Lower lobe of right lung (tissue), 2 donors: Measurements from ENCODE around the gene C20orf202. TPM values are rescaled to one million over a fixed set of nuclear protein-coding genes. Genes with fewer than 3 reads are reported as not detected.
"Not testable (repeated sequence)": the region's sequence is repeated elsewhere in the genome, so short reads cannot be mapped to it uniquely, and the experiment has no call there.

ENCODE experiments used
- ATAC-seq, 2 donors: fragments of 200-7000 bp; cut with Tn5 transposase; one replicate each; pipeline ENCODE4 v1.9.1; 2020 to 2022; ENCODE audit warnings: mild to moderate bottlenecking in 2 of 2, moderate library complexity in 2 of 2
- DNase-seq: peaks from one replicate; pipeline ENCODE4 v3.0.0-alpha.2; 2020
- H3K27ac ChIP-seq: fragments of 200-600 bp; one replicate; pipeline ENCODE4 v1.8.0; 2022
- H3K27me3 ChIP-seq: fragments of 200-600 bp; one replicate; pipeline ENCODE4 v1.8.0; 2022; ENCODE audit warnings: low read depth
- H3K36me3 ChIP-seq: fragments of 200-600 bp; one replicate; pipeline ENCODE4 v1.8.0; 2022; ENCODE audit warnings: mild to moderate bottlenecking
- H3K4me1 ChIP-seq: fragments of 200-600 bp; one replicate; pipeline ENCODE4 v1.8.0; 2022
- H3K4me3 ChIP-seq: fragments of 200-600 bp; one replicate; pipeline ENCODE4 v1.8.0; 2022; ENCODE audit warnings: mild to moderate bottlenecking
- H3K9me3 ChIP-seq: fragments of 200-600 bp; one replicate; pipeline ENCODE4 v1.8.0; 2022
- CTCF ChIP-seq: fragments of 200-600 bp; IDR thresholded peaks from one replicate; pipeline ENCODE4 v1.8.0; 2022; ENCODE audit warnings: antibody characterized with exemption, mild to moderate bottlenecking
- intact Hi-C: fragments of 100-400 bp; cut with DNase I; formaldehyde crosslinking; loops from one replicate; pipeline ENCODE4 v1.11.0; 2022
- total RNA-seq: library from RNA; stranded (reverse); fragmentation: NEBNext Ultra II Directional; extraction: Animal tissue kit (Norgen Biotek cat#: 25700); gene quantifications from one replicate; pipeline ENCODE4 v1.2.1, GENCODE V29; 2021
- donor health status: DM: no; HTN: yes; CAD: no; lungs with severe emphysema.

The C20orf202 gene
- total RNA-seq, 1 donor from 2014 or later, result 2.1 TPM

DNA sequence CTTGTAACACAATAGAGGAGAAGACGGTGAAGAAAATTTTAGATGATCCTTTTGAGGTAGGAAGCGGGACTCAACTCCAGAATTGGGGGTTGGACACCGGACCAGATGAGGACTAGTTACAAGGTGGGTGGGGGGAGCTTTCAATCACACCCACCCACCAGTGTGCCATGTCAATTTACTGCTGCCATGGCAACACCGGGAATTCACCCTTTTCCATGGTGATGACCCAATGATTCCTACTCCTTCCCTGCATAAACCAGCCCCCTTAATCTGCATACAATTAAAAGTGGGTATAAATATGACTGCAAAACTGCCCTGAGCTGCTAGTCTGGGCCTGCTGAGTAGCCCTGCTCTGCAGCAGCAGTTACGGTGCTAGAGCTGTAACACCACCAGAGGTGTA, 37.3 kb downstream of the C20orf202 start:
- TF ChIP-seq CTCF, result no peak
- no peaks in the 10 kb centered on the region for H3K9me3 ChIP-seq
- no peak for ATAC-seq

GRCh38 chr20:1241456-1241855, 38.2 kb downstream of the C20orf202 start:
- Histone ChIP-seq H3K4me1 (no peaks in the 10 kb centered on the region), H3K27me3 (peaks cover 4% of the 10 kb centered on the region), H3K4me3 (no peak overlapping the region), H3K36me3 (no peaks in the 10 kb centered on the region), H3K27ac (no peak overlapping the region), H3K9me3 (no peaks in the 10 kb centered on the region)
- DNase-seq (no peak), ATAC-seq (no peak)
- TF ChIP-seq CTCF, result no peak
- intact Hi-C loops, result no loop called here

More for the DNA sequence above, 37.3 kb downstream of the C20orf202 start:
- H3K4me3 ChIP-seq, result no peak overlapping the region
- H3K4me1 ChIP-seq, result no peaks in the 10 kb centered on the region
- intact Hi-C loops, result no loop called here
- no peak for DNase-seq
- H3K36me3 ChIP-seq, result no peaks in the 10 kb centered on the region
- H3K27ac ChIP-seq, result no peak overlapping the region
- H3K27me3 ChIP-seq, result peaks cover 4% of the 10 kb centered on the region

GRCh38 chr20:1242099-1242498, 38.8 kb downstream of the C20orf202 start:
- Histone ChIP-seq H3K4me1 (no peaks in the 10 kb centered on the region), H3K27me3 (peaks cover 4% of the 10 kb centered on the region), H3K36me3 (no peaks in the 10 kb centered on the region), H3K4me3 (no peak overlapping the region), H3K27ac (no peak overlapping the region), H3K9me3 (no peaks in the 10 kb centered on the region)
- TF ChIP-seq CTCF, result no peak
- DNase-seq (no peak), ATAC-seq (no peak)
- intact Hi-C loops, result no loop called here

DNA sequence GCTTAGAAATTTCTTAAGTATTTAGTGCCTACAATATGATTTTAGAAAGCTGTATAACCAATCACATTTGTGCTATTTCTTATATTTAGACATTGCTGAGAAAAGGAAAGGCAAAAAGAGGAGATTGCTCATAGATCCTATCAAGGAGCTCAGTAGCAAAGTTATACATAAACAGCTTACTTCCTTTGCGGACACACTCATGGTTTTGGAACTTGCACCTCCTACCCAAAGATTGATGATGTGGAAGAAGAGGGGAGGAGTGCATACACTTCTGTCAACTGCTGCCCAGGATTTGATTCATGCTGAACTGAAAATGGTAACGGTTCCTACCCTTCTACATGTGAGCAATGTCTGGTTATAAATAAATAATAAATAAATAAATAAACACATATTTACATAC, 39.3 kb downstream of the C20orf202 start:
- no peaks in the 10 kb centered on the region for H3K4me1 ChIP-seq
- no peaks in the 10 kb centered on the region for H3K36me3 ChIP-seq
- DNase-seq (no peak), ATAC-seq (no peak)
- H3K9me3 ChIP-seq, result no peaks in the 10 kb centered on the region
- TF ChIP-seq CTCF, result no peak
- H3K27me3 ChIP-seq, result peaks cover 4% of the 10 kb centered on the region
- intact Hi-C loops, result no loop called here
- H3K27ac ChIP-seq, result no peak overlapping the region
- no peak overlapping the region for H3K4me3 ChIP-seq

DNA sequence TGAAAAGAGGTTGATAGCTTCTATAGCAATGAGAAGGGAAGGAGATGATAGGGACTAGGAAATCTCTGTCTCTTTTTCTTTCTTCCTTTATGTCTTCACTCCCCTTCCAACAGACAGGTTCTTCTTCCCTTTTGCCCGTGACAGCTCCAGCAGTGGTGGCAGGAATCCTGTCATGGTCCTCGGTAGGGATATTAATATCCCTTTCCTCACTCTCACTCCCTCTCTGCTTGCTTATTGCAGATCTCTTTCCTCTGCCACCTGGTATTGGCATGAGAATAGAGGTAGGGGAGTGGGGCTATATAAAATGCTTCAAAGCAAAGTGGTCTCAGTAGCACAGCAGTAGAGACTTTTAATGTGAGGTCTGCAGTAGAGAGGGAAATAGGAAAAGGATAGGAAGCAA, 42.3 kb downstream of the C20orf202 start:
- Histone ChIP-seq H3K27ac (no peak overlapping the region), H3K27me3 (no peaks in the 10 kb centered on the region), H3K9me3 (no peaks in the 10 kb centered on the region), H3K4me3 (no peak overlapping the region), H3K36me3 (no peaks in the 10 kb centered on the region), H3K4me1 (no peaks in the 10 kb centered on the region)
- no peak for TF ChIP-seq CTCF
- ATAC-seq (no peak), DNase-seq (no peak)
- intact Hi-C loops, result no loop called here

- ATAC-seq, result no peak
- Histone ChIP-seq H3K27ac (no peak overlapping the region), H3K27me3 (no peaks in the 10 kb centered on the region), H3K9me3 (no peaks in the 10 kb centered on the region), H3K4me1 (no peaks in the 10 kb centered on the region), H3K4me3 (no peak overlapping the region), H3K36me3 (no peaks in the 10 kb centered on the region)
- TF ChIP-seq CTCF, result no peak
- DNase-seq, result no peak
- intact Hi-C loops, result no loop called here
Observed at GRCh38 chr20:1247689-1248088, 44.4 kb downstream of the C20orf202 start.

- H3K27ac ChIP-seq, H3K4me1 ChIP-seq, H3K4me3 ChIP-seq, H3K9me3 ChIP-seq, intact Hi-C loops, DNase-seq, H3K27me3 ChIP-seq, H3K36me3 ChIP-seq, ATAC-seq: not testable (repeated sequence)
Observed at GRCh38 chr20:1250282-1250681, 47.0 kb downstream of the C20orf202 start.
